ENCODE data around the gene PRR12. TPM values are rescaled to one million over a fixed set of nuclear protein-coding genes. Genes with fewer than 3 reads are reported as not detected.

Gene PRR12
- total and polyA plus RNA-seq, 9 of the 15 experiments (the other 6 are each of a cell fraction or from before 2014, with no cell fraction given), result 0.01 to 21.1 (median 0.98) TPM

- TF ChIP-seq ZBTB40 (IDR thresholded peaks at IDR 0.05), result peak; percentile 92
- peak; percentile 88 for TF ChIP-seq ZBTB40 (CRISPR knock-in tag; IDR thresholded peaks at IDR 0.05)
- TF ChIP-seq CREM (IDR thresholded peaks at IDR 0.05; ENCODE audit: low read depth), result no peak
- no peak for TF ChIP-seq NFXL1 (CRISPR knock-in tag; IDR thresholded peaks at IDR 0.05)
- TF ChIP-seq GTF3C2 (IDR thresholded peaks at IDR 0.05; ENCODE audit: borderline replicate concordance, extremely low read depth, insufficient read length), result no peak
Measured at GRCh38 chr19:49602806-49603205, 11.8 kb downstream of the PRR12 start (continued).

All from K562 (cell line).